GM23338 (cell line): Measurements from ENCODE around the gene MBNL3. TPM values are rescaled to one million over a fixed set of nuclear protein-coding genes. Genes with fewer than 3 reads are reported as not detected.

ENCODE experiments used
- ATAC-seq: fragments of 200-7000 bp; cut with Tn5 transposase; 3 replicates; pipeline ENCODE4 v1.9.1; 2020
- DNase-seq: peaks from one replicate; pipeline ENCODE4 v3.0.0-alpha.2; 2015; ENCODE audit warnings: low spot score
- H2AFZ ChIP-seq: fragments of 200-600 bp; sonication (generic); 2 replicates; pipeline ENCODE4 v1.8.0; 2016; ENCODE audit warnings: antibody characterized with exemption, mild to moderate bottlenecking, moderate library complexity
- H3F3A ChIP-seq: fragments of 200-600 bp; sonication (generic); replicated peaks from 2 replicates; pipeline ENCODE4 v1.8.0; 2017; ENCODE audit warnings: antibody characterized with exemption, mixed run types, low read depth
- H3K27ac ChIP-seq: fragments of 200-600 bp; sonication (generic); 2 replicates; pipeline ENCODE4 v1.6.1; 2016; ENCODE audit warnings: low read depth
- H3K27me3 ChIP-seq: fragments of 200-600 bp; sonication (generic); 2 replicates; pipeline ENCODE4 v1.8.0; 2016; ENCODE audit warnings: mild to moderate bottlenecking, mixed run types, moderate library complexity; ENCODE audit not compliant: insufficient read depth
- H3K36me3 ChIP-seq: fragments of 200-600 bp; sonication (generic); 2 replicates; pipeline ENCODE4 v1.8.0; 2016; ENCODE audit warnings: mild to moderate bottlenecking; ENCODE audit not compliant: insufficient read depth
- H3K4me1 ChIP-seq: fragments of 200-600 bp; sonication (generic); 2 replicates; pipeline ENCODE4 v1.8.0; 2016; ENCODE audit warnings: mild to moderate bottlenecking, moderate library complexity; ENCODE audit not compliant: insufficient read depth
- H3K4me2 ChIP-seq: fragments of 200-600 bp; sonication (generic); 2 replicates; pipeline ENCODE4 v1.7.1; 2017; ENCODE audit warnings: mixed run types
- H3K4me3 ChIP-seq: fragments of 200-600 bp; sonication (generic); 2 replicates; pipeline ENCODE4 v1.6.1; 2016; ENCODE audit warnings: mixed run types
- H3K79me2 ChIP-seq: fragments of 200-600 bp; sonication (generic); replicated peaks from 2 replicates; pipeline ENCODE4 v1.8.0; 2017; ENCODE audit warnings: mild to moderate bottlenecking; ENCODE audit not compliant: insufficient read depth
- H3K9me2 ChIP-seq: fragments of 200-600 bp; sonication (generic); 2 replicates; pipeline ENCODE4 v1.8.0; 2017; ENCODE audit not compliant: insufficient read depth
- H4K20me1 ChIP-seq: fragments of 200-600 bp; sonication (generic); replicated peaks from 2 replicates; pipeline ENCODE4 v1.8.0; 2017; ENCODE audit warnings: mild to moderate bottlenecking; ENCODE audit not compliant: insufficient read depth
- H3K27ac Mint-ChIP-seq: 2 replicates; pipeline ENCODE4 v1.8.0; 2020; ENCODE audit warnings: inconsistent platforms, mild to moderate bottlenecking, moderate library complexity, mixed read lengths
- H3K27me3 Mint-ChIP-seq: 3 replicates; pipeline ENCODE4 v1.8.0; 2022; ENCODE audit warnings: low read depth, mild to moderate bottlenecking, moderate library complexity, mixed read lengths, inconsistent platforms; ENCODE audit not compliant: insufficient read depth, poor library complexity
- H3K36me3 Mint-ChIP-seq: 3 replicates; pipeline ENCODE4 v1.8.0; 2021; ENCODE audit warnings: low read depth, mild to moderate bottlenecking, inconsistent platforms, moderate library complexity, mixed read lengths
- H3K4me1 Mint-ChIP-seq: 3 replicates; pipeline ENCODE4 v1.8.0; 2020; ENCODE audit warnings: mild to moderate bottlenecking, inconsistent platforms, mixed read lengths
- H3K4me3 Mint-ChIP-seq: 3 replicates; pipeline ENCODE4 v1.8.0; 2021; ENCODE audit warnings: moderate library complexity, mild to moderate bottlenecking, inconsistent platforms, mixed read lengths
- H3K9me3 Mint-ChIP-seq: 3 replicates; pipeline ENCODE4 v1.8.0; 2020; ENCODE audit warnings: moderate library complexity, mild to moderate bottlenecking, inconsistent platforms, mixed read lengths
- CREB1 ChIP-seq: fragments of 250-450 bp; sonication (Bioruptor Pico); IDR thresholded peaks from 2 replicates; pipeline ENCODE4 v1.5.0; 2020; ENCODE audit warnings: low read depth, mild to moderate bottlenecking, moderate library complexity
- ETS1 ChIP-seq: IDR thresholded peaks from 2 replicates; pipeline ENCODE4 v1.6.1; 2016; ENCODE audit warnings: antibody characterized with exemption
- EZH2 ChIP-seq: fragments of 200-600 bp; sonication (generic); IDR thresholded peaks from one replicate; pipeline ENCODE4 v1.8.0; 2017; ENCODE audit warnings: antibody characterized with exemption, mild to moderate bottlenecking, low read depth; ENCODE audit not compliant: unreplicated experiment
- EZH2phosphoT487 ChIP-seq: fragments of 200-600 bp; sonication (generic); IDR thresholded peaks from one replicate; pipeline ENCODE4 v1.8.1; 2018; ENCODE audit warnings: antibody characterized with exemption; ENCODE audit not compliant: unreplicated experiment
- JUNB ChIP-seq: IDR thresholded peaks from one replicate; pipeline ENCODE4 v1.6.1; 2016; ENCODE audit warnings: antibody characterized with exemption; ENCODE audit not compliant: unreplicated experiment
- NANOG ChIP-seq: IDR thresholded peaks from 2 replicates; pipeline ENCODE4 v1.6.1; 2016; ENCODE audit warnings: antibody characterized with exemption, borderline replicate concordance
- POLR2AphosphoS5 ChIP-seq: IDR thresholded peaks from 2 replicates; pipeline ENCODE4 v1.6.1; 2016; ENCODE audit warnings: antibody characterized with exemption, low read depth
- REST ChIP-seq: IDR thresholded peaks from one replicate; pipeline ENCODE4 v1.6.1; 2018; ENCODE audit warnings: antibody characterized with exemption; ENCODE audit not compliant: unreplicated experiment
- ZNF114 ChIP-seq: fragments of 250-450 bp; sonication (Bioruptor Pico); IDR thresholded peaks from 2 replicates; pipeline ENCODE4 v1.5.0; 2020; ENCODE audit warnings: mild to moderate bottlenecking, moderate library complexity
- polyA plus RNA-seq: library from polyadenylated mRNA; unstranded; fragments of >200 nt; fragmentation: Nextera tagmentation; extraction: Ambion mirVana; gene quantifications from 2 replicates; pipeline ENCODE4 v1.2.1, GENCODE V29; 2016
- total RNA-seq: library from RNA; depleted of rRNA; stranded (reverse); fragments of >200 nt; shearing (Covaris generic); gene quantifications from 2 replicates; pipeline ENCODE4 v1.2.3, GENCODE V29; 2014
- TF ChIP-seq, protein P1 (sequence below), 2 experiments: fragments of 200-600 bp in 1 of 2; sonication (generic) in 1 of 2; conservative IDR thresholded peaks; 2 replicates each; pipeline versions ENCODE4 v1.5.1 to v1.6.1; 2016 to 2017; ENCODE audit warnings: antibody characterized with exemption in 2 of 2, low read depth in 2 of 2, mild to moderate bottlenecking in 2 of 2, moderate library complexity in 1 of 2

MBNL3 gene
- total and polyA plus RNA-seq, 2 experiments from 2014 or later, result 2.3 to 2.4 TPM

- Histone ChIP-seq H3K4me3 (no peak overlapping the region), H3K27ac (no peak overlapping the region), H3K9me2 (no peaks in the 10 kb centered on the region), H3F3A (no peaks in the 10 kb centered on the region), H3K79me2 (no peaks in the 10 kb centered on the region), H3K27me3 (no peaks in the 10 kb centered on the region), H3K4me1 (no peaks in the 10 kb centered on the region), H3K36me3 (no peaks in the 10 kb centered on the region), H2AFZ (no peak overlapping the region), H3K4me2 (no peak overlapping the region), H4K20me1 (no peaks in the 10 kb centered on the region)
- Mint-ChIP-seq H3K27ac (no peak overlapping the region), H3K4me1 (no peaks in the 10 kb centered on the region), H3K36me3 (no peaks in the 10 kb centered on the region), H3K4me3 (no peak overlapping the region), H3K27me3 (no peaks in the 10 kb centered on the region), H3K9me3 (no peaks in the 10 kb centered on the region)
- TF ChIP-seq REST (no peak), JUNB (no peak)
- TF ChIP-seq, protein P1, sequence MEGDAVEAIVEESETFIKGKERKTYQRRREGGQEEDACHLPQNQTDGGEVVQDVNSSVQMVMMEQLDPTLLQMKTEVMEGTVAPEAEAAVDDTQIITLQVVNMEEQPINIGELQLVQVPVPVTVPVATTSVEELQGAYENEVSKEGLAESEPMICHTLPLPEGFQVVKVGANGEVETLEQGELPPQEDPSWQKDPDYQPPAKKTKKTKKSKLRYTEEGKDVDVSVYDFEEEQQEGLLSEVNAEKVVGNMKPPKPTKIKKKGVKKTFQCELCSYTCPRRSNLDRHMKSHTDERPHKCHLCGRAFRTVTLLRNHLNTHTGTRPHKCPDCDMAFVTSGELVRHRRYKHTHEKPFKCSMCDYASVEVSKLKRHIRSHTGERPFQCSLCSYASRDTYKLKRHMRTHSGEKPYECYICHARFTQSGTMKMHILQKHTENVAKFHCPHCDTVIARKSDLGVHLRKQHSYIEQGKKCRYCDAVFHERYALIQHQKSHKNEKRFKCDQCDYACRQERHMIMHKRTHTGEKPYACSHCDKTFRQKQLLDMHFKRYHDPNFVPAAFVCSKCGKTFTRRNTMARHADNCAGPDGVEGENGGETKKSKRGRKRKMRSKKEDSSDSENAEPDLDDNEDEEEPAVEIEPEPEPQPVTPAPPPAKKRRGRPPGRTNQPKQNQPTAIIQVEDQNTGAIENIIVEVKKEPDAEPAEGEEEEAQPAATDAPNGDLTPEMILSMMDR (conservative IDR thresholded peaks at IDR 0.05; ENCODE audit: low read depth in 2 of 2), result no peak
- no peak for ATAC-seq
- no peak for DNase-seq
Measured at GRCh38 chrX:132394591-132394990, 94.2 kb downstream of the MBNL3 start.

DNA sequence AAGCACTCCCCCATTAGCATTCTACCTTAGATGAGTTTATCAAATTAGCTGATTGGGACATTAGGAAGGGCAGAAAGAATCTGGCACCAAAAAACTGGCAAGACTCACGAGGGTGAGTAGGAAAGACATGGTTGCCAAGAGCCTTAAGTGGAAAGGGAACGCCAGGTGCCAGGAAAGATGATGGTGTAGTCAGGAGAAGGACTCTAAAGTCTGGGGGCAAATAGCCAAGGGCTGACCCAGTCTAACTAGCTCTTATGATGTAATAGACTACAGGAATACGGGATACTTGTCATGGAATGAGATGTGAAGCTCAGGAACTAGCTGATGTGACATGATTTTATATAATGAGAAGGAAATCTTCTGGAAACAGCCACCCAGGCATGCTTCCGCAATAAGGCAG is 94.8 kb downstream of the MBNL3 start:
- no peak for DNase-seq
- Histone ChIP-seq H3K4me2 (no peak overlapping the region), H3K9me2 (no peaks in the 10 kb centered on the region), H2AFZ (no peak overlapping the region), H3K4me3 (no peak overlapping the region), H3K27me3 (no peaks in the 10 kb centered on the region), H3K36me3 (no peaks in the 10 kb centered on the region), H3K4me1 (no peaks in the 10 kb centered on the region), H3F3A (no peaks in the 10 kb centered on the region), H4K20me1 (no peaks in the 10 kb centered on the region), H3K27ac (no peak overlapping the region), H3K79me2 (no peaks in the 10 kb centered on the region)
- no peak for ATAC-seq
- no peaks in the 10 kb centered on the region for H3K36me3 Mint-ChIP-seq
- no peak for TF ChIP-seq ZNF114
- no peak overlapping the region for H3K4me3 Mint-ChIP-seq
- no peaks in the 10 kb centered on the region for H3K4me1 Mint-ChIP-seq
- no peaks in the 10 kb centered on the region for H3K9me3 Mint-ChIP-seq
- H3K27me3 Mint-ChIP-seq, result no peaks in the 10 kb centered on the region
- H3K27ac Mint-ChIP-seq, result no peak overlapping the region

GRCh38 chrX:132393485-132393884 is 95.4 kb downstream of the MBNL3 start:
- ATAC-seq (no peak), DNase-seq (no peak)
- Mint-ChIP-seq H3K27me3 (no peaks in the 10 kb centered on the region), H3K27ac (no peak overlapping the region), H3K9me3 (no peaks in the 10 kb centered on the region), H3K36me3 (no peaks in the 10 kb centered on the region), H3K4me1 (no peaks in the 10 kb centered on the region), H3K4me3 (no peak overlapping the region)
- Histone ChIP-seq H3K9me2 (no peaks in the 10 kb centered on the region), H3K79me2 (no peaks in the 10 kb centered on the region), H3K4me1 (no peaks in the 10 kb centered on the region), H3K27me3 (no peaks in the 10 kb centered on the region), H3K27ac (no peak overlapping the region), H4K20me1 (no peaks in the 10 kb centered on the region), H3K4me3 (no peak overlapping the region), H3F3A (no peaks in the 10 kb centered on the region), H2AFZ (no peak overlapping the region), H3K4me2 (no peak overlapping the region), H3K36me3 (no peaks in the 10 kb centered on the region)
- TF ChIP-seq ETS1, result no peak
- TF ChIP-seq, protein P1 (conservative IDR thresholded peaks at IDR 0.05; ENCODE audit: low read depth in 2 of 2), result no peak
- TF ChIP-seq JUNB, result no peak
- TF ChIP-seq CREB1 (CRISPR knock-in tag), result no peak
- TF ChIP-seq NANOG, result no peak
- no peak for TF ChIP-seq EZH2
- no peak for TF ChIP-seq EZH2phosphoT487
- TF ChIP-seq POLR2AphosphoS5, result no peak
